HG03521 (cell line): ENCODE results near the gene ERI3.
A peak's percentile ranks its signal among the peaks of the same experiment; 100 is the strongest.
"Not testable (repeated sequence)": the region's sequence is repeated elsewhere in the genome, so short reads cannot be mapped to it uniquely, and the experiment has no call there.

Experiments used
- ATAC-seq: cut with Tn5 transposase; IDR thresholded peaks from one replicate; pipeline ENCODE4 v1.9.1; 2021; ENCODE audit warnings: mild to moderate bottlenecking, moderate library complexity; ENCODE audit not compliant: unreplicated experiment

Gene ERI3

DNA sequence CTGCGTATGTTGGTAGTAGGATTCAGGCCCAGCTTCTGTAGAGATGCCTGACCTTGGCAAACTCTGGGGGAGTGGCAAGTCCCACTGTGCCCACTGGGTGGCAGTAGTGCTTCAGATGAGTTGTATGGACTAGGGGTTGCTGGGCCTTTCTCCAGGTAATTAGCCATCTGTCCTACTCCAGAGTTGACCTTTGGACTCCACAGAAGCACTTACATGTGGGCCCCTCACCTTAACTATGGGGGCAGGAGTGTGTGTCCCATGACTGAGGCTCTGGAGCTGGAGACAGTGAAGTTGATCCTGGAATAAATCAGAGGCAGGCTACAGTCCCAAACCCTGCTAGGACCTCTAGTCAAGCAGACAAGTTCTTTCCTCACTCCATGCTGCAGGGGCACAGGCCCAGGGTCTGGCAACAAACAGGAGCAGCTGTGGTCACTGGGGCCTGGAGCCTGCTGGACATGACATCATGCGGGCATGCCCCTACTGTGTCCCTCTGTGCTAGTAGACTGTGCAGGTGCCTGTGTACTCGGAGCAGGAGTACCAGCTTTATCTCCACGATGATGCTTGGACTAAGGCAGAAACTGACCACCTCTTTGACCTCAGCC lies 137.1 kb downstream of the ERI3 start:
- ATAC-seq: no peak

DNA sequence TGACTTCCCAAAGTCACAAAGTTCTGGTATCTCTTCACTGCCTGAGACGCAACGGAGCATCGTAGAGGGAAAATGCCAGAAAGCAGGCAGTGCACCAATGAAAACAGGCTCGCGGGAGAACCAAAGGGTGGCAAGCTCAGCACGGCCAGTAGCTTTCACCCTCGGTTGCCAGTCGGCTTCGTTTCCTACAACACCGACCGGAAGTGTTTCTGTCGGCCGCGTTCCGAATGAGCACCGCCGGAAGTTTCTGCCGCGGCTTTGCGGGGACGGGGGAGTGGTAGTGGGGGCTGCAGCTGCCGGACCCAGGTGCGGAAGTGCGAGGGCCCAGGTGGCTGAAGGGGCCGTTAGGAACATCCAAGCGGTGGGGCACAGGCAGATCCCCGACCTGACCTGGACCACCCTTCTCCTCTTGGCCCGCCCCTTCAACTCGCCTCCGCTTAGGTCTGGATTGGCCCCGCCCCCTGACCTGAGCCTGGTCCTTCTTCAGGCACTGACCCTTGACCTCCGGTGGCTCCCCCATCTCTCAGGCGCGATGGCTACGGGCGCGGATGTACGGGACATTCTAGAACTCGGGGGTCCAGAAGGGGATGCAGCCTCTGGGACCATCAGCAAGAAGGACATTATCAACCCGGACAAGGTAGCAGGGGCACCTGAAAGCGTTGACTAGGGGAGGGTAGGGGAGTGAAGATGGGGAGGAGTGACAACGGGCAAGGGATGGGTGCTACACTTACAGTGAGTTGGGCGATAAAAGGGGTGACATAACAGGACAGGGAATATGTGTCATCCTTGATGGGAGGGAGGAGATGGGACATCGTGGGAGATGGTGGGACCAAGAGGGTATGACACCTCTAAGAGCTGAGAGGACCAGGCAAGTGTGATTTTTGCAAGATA lies 141.6 kb downstream of the ERI3 start, which contains the start of gene DMAP1:
Gene DMAP1 (plus strand): TSS at position 250 of the 891 bp plus-strand sequence. CDS start 283 bp downstream, at position 533.
- ATAC-seq: peak; percentile 62

DNA sequence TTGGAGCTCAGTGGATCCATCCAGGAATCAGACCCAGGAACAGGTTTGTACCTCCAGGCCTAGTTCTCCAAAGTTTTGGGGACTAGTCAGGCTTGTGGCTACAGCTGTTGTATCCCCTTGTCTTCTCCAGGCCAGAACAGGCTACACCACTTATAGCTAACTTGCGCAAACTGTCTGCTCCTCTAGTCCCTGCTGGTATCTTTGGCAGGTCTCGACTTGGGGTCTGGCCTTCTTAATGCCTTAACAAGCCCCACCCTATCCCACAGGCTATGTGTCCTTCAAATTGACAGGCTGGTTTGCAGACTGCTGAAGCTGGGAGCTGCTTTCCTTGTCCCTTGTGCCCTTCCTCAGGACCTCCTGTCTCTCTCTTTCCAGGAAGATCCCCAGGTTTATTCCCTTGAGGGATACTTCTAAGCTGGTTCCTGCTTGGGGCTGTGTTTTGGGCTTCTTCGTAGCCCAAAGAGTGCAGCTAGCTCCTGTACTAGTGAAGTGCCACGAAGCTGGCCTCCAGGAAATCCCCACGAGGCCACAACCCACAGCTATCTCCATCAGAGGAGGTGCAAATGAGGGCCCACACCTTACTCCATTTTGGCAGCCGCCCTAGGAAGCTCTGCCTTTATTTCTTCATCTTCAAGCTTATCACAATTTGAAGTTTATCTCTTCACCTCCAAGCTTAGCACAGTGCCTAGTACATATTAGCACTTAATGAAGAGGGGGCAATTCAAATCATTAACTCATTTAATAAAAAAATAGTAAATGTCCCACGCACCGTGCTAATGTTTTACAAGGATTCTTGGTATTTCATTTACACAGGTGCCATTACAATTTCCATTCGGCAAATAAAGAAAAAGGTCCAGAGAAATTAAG lies 142.5 kb downstream of the ERI3 start:
- no peak for ATAC-seq

DNA sequence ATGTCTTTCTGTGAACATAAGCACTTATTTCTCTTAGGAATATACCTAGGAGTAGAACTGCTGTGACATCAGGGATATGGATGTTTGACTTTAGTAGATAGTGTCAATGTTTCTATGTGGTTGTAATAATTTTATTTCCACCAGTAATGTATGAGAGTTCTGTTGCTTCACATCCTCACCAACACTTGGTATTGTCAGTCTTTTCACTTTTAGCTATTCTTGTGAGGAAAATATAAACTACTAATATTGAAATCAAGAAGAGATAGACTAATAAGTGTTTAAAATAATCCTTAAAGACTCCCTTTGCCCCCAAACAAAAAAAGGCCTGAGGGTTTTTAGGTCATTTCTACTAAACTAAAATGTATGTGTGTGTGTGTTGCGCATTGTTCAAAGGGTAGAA lies 144.5 kb downstream of the ERI3 start:
- ATAC-seq: no peak

DNA sequence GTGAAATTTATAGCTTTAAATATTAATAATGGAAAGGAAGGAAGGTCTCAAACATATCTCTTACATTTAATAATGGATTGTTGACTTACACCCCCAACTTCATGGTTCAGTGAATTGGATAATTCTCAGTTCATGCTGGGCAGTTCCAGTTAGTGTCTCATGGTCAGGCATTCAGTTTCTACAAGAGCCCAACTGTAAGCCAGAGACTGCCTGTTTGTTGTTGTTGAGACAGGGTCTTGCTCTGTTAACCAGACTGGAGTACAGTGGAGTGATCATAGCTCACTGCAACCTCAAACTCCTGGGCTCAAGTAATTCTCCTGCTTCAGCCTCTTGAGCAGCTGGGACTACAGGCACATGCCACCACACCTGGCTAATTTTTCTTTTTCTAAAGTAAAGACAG lies 146.8 kb downstream of the ERI3 start:
- ATAC-seq: no peak

DNA sequence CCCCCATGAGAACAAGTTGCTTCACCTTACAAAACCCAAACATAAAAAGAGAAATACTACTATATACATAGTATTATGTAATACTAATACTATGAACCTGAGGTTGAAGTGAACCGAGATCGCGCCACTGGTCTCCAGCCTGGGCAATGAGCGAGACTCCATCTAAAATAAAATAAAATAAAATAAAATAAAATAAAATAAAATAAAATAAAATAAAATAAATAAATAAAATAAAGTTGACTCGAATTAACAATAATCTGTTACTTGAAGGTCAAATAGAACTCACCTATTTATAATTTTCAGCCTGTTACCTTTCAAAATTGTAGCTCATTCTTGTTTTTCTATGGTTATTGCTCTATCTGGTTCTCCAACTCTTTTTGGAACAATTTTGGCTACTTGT lies 148.5 kb downstream of the ERI3 start:
- ATAC-seq: not testable (repeated sequence)

DNA sequence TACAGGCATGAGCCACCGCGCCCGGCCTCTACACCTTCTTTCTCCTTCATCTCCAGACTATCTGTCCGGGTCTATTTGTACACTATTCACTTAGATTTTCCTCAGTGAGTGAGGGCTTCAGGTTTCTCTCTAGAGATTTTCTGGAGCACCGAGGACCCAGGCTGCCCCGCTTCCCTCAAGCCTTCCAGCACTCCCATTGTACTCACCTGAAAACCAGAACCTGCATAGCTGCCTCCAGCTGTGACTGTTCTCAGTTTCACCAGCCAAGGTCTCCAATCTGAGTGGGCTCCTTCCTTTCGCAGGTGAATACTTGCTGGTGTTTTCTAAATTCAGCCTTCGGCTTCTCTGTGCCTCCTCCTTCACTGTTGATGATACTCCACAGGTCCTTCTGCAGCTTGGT lies 154.7 kb downstream of the ERI3 start:
- no peak for ATAC-seq

DNA sequence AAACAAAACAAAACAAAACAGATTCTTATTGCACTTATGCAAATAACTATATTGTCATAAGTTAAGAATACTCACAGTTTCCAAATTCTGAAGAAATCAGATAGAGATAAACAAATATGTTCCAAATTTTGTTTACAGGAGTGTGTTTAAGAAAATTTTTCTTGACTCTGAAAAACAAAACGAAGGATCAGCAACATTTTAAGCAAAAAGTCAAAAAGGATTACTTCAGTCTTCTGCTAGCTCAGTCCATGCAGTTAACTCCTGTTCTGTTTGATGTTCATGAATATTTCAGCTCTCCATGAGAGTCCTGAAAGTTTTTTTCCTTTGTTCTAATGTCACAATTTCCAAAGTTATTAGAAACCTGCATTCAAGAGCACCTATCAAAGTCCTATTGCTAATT lies 180.4 kb downstream of the ERI3 start:
- no peak for ATAC-seq
